SK-N-DZ (cell line): ENCODE measurements around the gene XRCC4.
A peak's percentile ranks its signal among the peaks of the same experiment; 100 is the strongest.
"Not testable (repeated sequence)": the region's sequence is repeated elsewhere in the genome, so short reads cannot be mapped to it uniquely, and the experiment has no call there.

ENCODE experiments used
- DNase-seq: peaks from one replicate; pipeline ENCODE4 v3.0.0-alpha.2; 2015; ENCODE audit warnings: low spot score

XRCC4 gene

DNA sequence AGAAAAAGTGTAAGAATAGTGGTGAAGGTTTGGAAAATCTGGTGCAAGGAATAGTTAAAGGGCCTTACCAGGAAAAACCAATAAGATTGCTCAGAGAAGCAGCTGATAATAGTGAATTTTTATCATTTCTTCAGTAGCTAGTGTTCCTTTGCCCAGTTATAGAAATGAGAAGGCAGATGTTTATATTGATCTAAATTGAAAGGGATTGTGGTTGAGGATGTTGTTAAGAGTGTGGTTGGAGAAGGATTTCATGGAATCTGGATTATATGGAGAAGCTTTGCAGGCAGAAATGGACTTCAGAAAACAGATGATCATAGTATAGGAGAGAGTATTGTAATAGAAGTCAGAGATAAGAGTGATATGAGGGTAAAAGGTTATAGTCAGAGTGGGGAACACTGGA, 102.6 kb downstream of the XRCC4 start:
- no peak for DNase-seq

DNA sequence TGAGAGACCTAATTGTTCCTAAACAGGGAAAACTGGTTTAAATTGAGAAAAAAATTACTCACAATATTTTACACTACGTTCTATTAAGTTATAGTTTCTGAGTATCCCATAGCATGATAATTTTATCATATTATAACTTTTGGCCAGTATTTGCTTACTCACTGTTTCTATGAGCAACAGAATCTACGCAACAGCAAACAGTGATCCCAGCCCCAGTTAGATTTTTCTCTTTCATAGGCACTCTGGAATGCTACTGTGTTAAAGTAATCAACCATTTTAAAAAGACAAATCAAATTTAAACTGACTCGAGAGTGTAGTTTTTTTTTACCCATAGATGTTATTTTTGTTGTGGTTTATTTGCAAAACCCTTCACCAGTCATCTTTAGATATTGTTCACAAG, 107.2 kb downstream of the XRCC4 start:
- no peak for DNase-seq

DNA sequence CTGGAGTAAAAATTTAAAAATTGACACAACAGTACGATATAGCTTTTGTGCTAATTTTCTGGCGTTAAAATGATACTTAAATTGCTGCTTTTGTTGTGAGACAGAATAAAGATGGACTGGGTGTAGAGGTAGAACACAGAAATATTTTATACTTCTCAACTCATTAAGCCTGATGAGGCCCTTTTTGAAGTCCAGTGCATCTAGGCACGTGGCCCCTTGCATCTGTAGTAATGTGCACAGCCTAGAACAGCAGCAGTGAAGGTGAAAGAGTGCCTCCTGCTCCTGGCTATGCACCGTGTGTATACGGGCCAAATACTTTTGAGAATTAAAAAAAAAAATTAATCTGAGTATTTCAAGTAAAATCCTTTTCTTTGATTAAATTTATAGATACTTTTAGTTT, 115.6 kb downstream of the XRCC4 start:
- no peak for DNase-seq

- DNase-seq: peak; percentile 37
Measured at GRCh38 chr5:83197326-83197967, 120.1 kb downstream of the XRCC4 start.

DNA sequence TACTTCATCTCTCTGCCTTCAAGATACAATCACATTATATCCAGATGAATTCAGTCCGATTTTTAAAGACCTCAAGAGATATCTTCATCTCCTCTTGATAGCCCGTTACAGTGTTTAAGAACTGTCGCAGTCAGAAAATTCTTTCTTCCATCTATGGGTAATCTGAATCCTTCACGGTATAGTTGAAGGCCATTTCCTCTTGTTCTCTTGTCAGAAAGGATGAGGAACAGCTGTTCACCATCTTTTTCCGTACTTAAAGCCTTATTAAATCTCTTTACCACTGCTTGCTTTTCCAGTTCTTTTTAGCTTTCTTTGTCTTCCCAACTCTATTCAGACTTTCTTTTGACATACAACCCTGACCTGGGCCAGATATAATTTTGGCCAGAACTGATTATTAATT, 121.8 kb downstream of the XRCC4 start:
- no peak for DNase-seq

DNA sequence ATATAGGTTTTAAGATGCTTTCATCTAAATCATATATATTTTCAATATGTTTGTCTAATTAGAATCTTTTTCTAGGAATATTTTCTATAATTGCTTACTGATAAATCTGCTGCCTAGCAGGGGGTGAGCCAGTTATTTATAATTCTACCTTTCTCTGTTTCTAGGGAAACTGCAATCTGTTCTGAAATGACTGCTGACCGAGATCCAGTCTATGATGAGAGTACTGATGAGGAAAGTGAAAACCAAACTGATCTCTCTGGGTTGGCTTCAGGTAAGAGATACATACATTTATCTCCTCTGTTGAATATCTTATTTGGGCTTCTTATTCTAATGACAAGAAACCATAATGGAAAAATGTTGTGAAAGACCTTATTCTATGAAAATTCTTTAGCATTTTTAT, 127.3 kb downstream of the XRCC4 start:
- DNase-seq: no peak

GRCh38 chr5:83209963-83210362, 132.6 kb downstream of the XRCC4 start:
- no peak for DNase-seq

GRCh38 chr5:83219077-83219476, 141.7 kb downstream of the XRCC4 start:
- no peak for DNase-seq

- peak; percentile 13 for DNase-seq
Measured at GRCh38 chr5:83219495-83219894, 142.1 kb downstream of the XRCC4 start.

GRCh38 chr5:83220331-83220730, 143.0 kb downstream of the XRCC4 start:
- peak; percentile 95 for DNase-seq

DNA sequence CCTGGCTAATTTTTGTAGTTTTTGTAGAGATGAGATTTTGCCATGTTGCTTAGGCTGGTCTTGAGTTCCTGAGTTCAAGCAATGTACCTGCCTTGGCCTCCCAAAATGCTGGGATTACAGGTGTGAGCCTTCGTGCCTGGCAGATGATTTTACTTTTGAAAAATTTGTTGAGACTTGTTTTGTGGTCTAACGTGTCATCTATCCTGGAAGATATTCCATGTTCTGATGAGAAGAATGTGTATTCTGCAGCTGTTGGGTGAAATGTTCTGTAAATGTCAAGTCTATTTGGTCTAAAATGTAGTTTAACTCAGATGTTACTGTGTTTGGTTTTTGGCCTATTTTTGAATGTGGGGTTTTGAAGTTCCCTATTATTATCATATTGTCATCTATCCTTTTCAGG, 145.6 kb downstream of the XRCC4 start:
- no peak for DNase-seq

DNA sequence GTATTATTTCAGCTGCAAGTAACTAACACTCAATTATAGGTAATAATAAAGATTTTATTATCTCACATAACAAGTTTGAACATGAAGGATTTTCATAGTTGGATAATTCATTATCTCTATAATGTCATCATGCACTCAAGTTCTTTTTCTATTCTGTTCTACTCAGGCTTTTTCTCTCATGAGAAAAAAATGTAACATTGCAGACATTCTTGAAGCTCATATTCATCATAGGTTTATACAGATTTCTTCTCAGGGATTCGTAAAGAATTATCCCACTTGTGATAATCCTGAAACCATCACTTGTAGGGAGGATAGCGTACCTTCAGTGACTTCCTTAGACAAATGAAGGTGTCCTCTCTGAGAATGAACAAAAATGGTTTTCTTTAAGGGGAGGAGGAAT, 150.3 kb downstream of the XRCC4 start:
- no peak for DNase-seq

- DNase-seq: no peak
Measured at GRCh38 chr5:83230511-83230910, 153.2 kb downstream of the XRCC4 start.

GRCh38 chr5:83244516-83244915, 167.2 kb downstream of the XRCC4 start:
- DNase-seq: no peak

GRCh38 chr5:83245037-83245436, 167.7 kb downstream of the XRCC4 start:
- DNase-seq: no peak

- no peak for DNase-seq
Measured at GRCh38 chr5:83246071-83246470, 168.7 kb downstream of the XRCC4 start.

GRCh38 chr5:83249156-83249555, 171.8 kb downstream of the XRCC4 start:
- DNase-seq: no peak

GRCh38 chr5:83251849-83252248, 174.5 kb downstream of the XRCC4 start:
- peak; percentile 13 for DNase-seq

DNA sequence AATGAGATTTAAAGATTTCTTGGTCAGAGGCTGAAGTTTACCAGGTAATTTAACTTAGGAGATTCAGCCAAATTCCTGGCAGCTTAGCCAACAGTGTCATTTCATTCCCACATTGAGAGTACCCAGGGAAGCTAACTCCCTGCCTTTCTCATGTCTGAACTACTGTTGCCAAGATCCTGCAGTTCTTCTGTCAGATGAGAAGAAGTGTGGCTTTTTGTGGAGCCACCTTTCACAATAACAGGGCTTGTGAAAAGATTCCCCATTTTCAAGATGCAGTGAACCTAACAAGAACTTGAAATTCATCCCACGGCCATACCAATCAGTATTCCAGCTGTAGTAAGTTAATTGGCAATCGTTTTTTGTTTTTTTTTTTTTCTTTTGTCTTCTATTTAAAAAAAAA, 176.4 kb downstream of the XRCC4 start:
- no peak for DNase-seq

- no peak for DNase-seq
Measured at GRCh38 chr5:83255268-83255667, 177.9 kb downstream of the XRCC4 start.

DNA sequence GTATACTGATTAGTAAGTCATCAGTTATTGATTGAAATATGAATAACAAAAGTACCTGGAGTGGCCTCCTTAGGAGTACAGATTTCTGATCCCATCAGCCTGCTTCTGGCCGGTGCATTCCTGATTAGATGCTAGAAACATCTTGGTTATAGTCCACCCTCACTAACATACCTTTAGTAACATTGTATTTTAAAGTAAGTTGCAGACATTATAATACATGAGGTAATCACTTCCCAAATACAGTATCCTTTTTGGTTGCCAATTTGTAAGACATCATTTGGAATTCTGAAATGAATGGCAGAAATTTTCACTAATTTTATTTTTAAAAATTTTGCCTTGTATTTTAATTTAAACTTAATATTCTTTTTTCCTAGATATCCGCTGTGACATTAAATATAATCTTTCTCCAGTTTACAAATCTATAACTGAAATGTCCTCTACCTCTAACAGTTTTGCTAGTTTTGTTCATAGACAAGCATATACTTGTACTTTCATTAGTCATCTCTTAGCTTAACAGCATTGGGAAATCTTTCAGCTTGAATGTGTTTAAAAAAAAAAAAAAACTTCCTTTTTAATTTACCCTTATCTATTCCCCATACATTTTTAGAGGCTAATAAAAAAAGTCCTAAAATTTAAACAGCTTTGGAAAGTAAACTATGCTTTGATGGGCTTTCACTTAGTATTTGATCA, 178.9 kb downstream of the XRCC4 start:
- no peak for DNase-seq

GRCh38 chr5:83257684-83258083, 180.3 kb downstream of the XRCC4 start:
- DNase-seq: not testable (repeated sequence)

DNA sequence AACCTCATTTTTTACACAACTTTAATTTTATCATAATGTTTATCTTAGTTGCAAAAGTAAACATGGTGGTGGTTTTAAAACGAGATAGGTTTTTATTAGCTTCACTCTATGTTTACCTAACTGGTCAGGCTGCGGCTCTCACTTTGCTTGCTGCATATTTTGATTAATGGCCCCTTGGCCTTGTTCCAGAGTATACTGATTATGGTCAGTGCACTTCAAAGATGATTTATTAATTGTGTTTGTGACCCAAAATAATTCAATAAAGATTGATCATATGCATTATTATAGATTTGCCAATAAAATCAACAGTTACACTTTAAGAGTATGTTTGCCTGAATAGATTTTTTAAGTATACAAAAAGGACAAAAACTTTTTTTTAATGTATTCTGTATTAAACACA, 188.0 kb downstream of the XRCC4 start:
- DNase-seq: no peak

GRCh38 chr5:83270311-83270710, 193.0 kb downstream of the XRCC4 start:
- DNase-seq: no peak
